Immature natural killer cell (primary cell): ENCODE data around the gene INSM1. TPM values are rescaled to one million over a fixed set of nuclear protein-coding genes. Genes with fewer than 3 reads are reported as not detected.

Experiments
- DNase-seq, 3 donors: peaks; one replicate each; pipeline ENCODE4 v3.0.0; 2022; ENCODE audit warnings: mixed read lengths in 1 of 3
- H3K27ac Mint-ChIP-seq, 6 donors: one replicate each; pipeline ENCODE4 v1.8.0; 2020; ENCODE audit warnings: mixed read lengths in 6 of 6, mild to moderate bottlenecking in 5 of 6, inconsistent platforms in 4 of 6, moderate library complexity in 3 of 6
- H3K27me3 Mint-ChIP-seq, 3 donors: one replicate each; pipeline ENCODE4 v1.8.0; 2020 to 2021; ENCODE audit warnings: low read depth in 3 of 3, mild to moderate bottlenecking in 3 of 3, mixed read lengths in 3 of 3, moderate library complexity in 3 of 3, inconsistent platforms in 1 of 3
- H3K36me3 Mint-ChIP-seq, 3 donors: one replicate each; pipeline ENCODE4 v1.8.0; 2020; ENCODE audit warnings: mixed read lengths in 3 of 3, inconsistent platforms in 2 of 3, mild to moderate bottlenecking in 2 of 3
- H3K4me1 Mint-ChIP-seq, 2 donors: one replicate each; pipeline ENCODE4 v1.8.0; 2020; ENCODE audit warnings: inconsistent platforms in 2 of 2, mild to moderate bottlenecking in 2 of 2, mixed read lengths in 2 of 2, moderate library complexity in 1 of 2
- H3K4me3 Mint-ChIP-seq, 5 donors: one replicate each; pipeline ENCODE4 v1.8.0; 2020; ENCODE audit warnings: mild to moderate bottlenecking in 5 of 5, mixed read lengths in 5 of 5, inconsistent platforms in 3 of 5, moderate library complexity in 3 of 5
- H3K9me3 Mint-ChIP-seq, 6 donors: one replicate each; pipeline ENCODE4 v1.8.0; 2020; ENCODE audit warnings: mild to moderate bottlenecking in 6 of 6, mixed read lengths in 6 of 6, inconsistent platforms in 4 of 6, moderate library complexity in 3 of 6
- polyA plus RNA-seq, 3 donors: library from polyadenylated mRNA; unstranded; fragments of 300-500 nt; fragmentation: Illumina TruSeq; gene quantifications; one replicate each; pipeline ENCODE4 v1.2.3, GENCODE V29; 2021

The INSM1 gene
- polyA plus RNA-seq, 3 donors from 2014 or later, result not detected

GRCh38 chr20:20364593-20365479 is 3.1 kb upstream of the INSM1 start:
- peaks cover 43 to 49% of the 10 kb centered on the region in 2 donors for H3K4me1 Mint-ChIP-seq
- DNase-seq, result no peak
- no peak overlapping the region for H3K27ac Mint-ChIP-seq
- peaks cover 0 to 3% (median 0%) of the 10 kb centered on the region in 6 donors for H3K9me3 Mint-ChIP-seq
- peaks cover 0 to under 1% (median 0%) of the 10 kb centered on the region in 3 donors for H3K36me3 Mint-ChIP-seq
- peaks cover 9 to 37% (median 32%) of the 10 kb centered on the region in 3 donors for H3K27me3 Mint-ChIP-seq
- peak overlapping the region in 4 of 5 donors; percentile 21 to 44 (median 38) for H3K4me3 Mint-ChIP-seq

- Mint-ChIP-seq H3K27ac (no peak overlapping the region), H3K9me3 (peaks cover 0 to 4% (median 0%) of the 10 kb centered on the region in 6 donors), H3K36me3 (peaks cover 0 to 4% (median 0%) of the 10 kb centered on the region in 3 donors), H3K4me3 (peak overlapping the region in 3 of 5 donors; percentile 18 to 38 (median 21)), H3K27me3 (peaks cover 14 to 40% (median 38%) of the 10 kb centered on the region in 3 donors), H3K4me1 (peaks cover 41 to 46% of the 10 kb centered on the region in 2 donors)
- DNase-seq, result no peak
These were observed 2.3 kb upstream of the INSM1 start for GRCh38 chr20:20365480-20366161.

- DNase-seq, result no peak
- H3K36me3 Mint-ChIP-seq, result peaks cover 0 to 4% (median 0%) of the 10 kb centered on the region in 3 donors
- peak overlapping the region in 4 of 5 donors; percentile 36 to 60 (median 50) for H3K4me3 Mint-ChIP-seq
- H3K27me3 Mint-ChIP-seq, result peaks cover 14 to 44% (median 38%) of the 10 kb centered on the region in 3 donors
- H3K4me1 Mint-ChIP-seq, result peaks cover 32 to 37% of the 10 kb centered on the region in 2 donors
- H3K9me3 Mint-ChIP-seq, result peaks cover 0 to 4% (median 0%) of the 10 kb centered on the region in 6 donors
- H3K27ac Mint-ChIP-seq, result no peak overlapping the region
These were observed 1.4 kb upstream of the INSM1 start for GRCh38 chr20:20366551-20366875.

- Mint-ChIP-seq H3K4me3 (peak overlapping the region; percentile 38 to 74 (median 52)), H3K9me3 (peaks cover 0 to 4% (median 0%) of the 10 kb centered on the region in 6 donors), H3K27me3 (peaks cover 14 to 44% (median 39%) of the 10 kb centered on the region in 3 donors), H3K4me1 (peaks cover 27 to 33% of the 10 kb centered on the region in 2 donors), H3K27ac (no peak overlapping the region), H3K36me3 (peaks cover 0 to 4% (median 0%) of the 10 kb centered on the region in 3 donors)
- DNase-seq, result no peak
These were observed 879 bp upstream of the INSM1 start for GRCh38 chr20:20366876-20367574.

- peaks cover 17 to 48% (median 35%) of the 10 kb centered on the region in 3 donors for H3K27me3 Mint-ChIP-seq
These were observed 730 bp downstream of the INSM1 start for GRCh38 chr20:20368418-20369249.

GRCh38 chr20:20369250-20370093 is 1.6 kb downstream of the INSM1 start:
- peaks cover 16 to 43% (median 34%) of the 10 kb centered on the region in 3 donors for H3K27me3 Mint-ChIP-seq
- DNase-seq, result no peak
- H3K27ac Mint-ChIP-seq, result no peak overlapping the region
- H3K4me3 Mint-ChIP-seq, result peak overlapping the region; percentile 52 to 77 (median 73)
- H3K4me1 Mint-ChIP-seq, result peaks cover 7 to 13% of the 10 kb centered on the region in 2 donors
- H3K9me3 Mint-ChIP-seq, result peaks cover 0 to 4% (median 0%) of the 10 kb centered on the region in 6 donors
- peaks cover 0 to 4% (median 0%) of the 10 kb centered on the region in 3 donors for H3K36me3 Mint-ChIP-seq

More at GRCh38 chr20:20368418-20369249, 730 bp downstream of the INSM1 start:
- H3K27ac Mint-ChIP-seq, result no peak overlapping the region
- DNase-seq, result no peak
- peaks cover 0 to 4% (median 0%) of the 10 kb centered on the region in 6 donors for H3K9me3 Mint-ChIP-seq
- peaks cover 0 to 4% (median 0%) of the 10 kb centered on the region in 3 donors for H3K36me3 Mint-ChIP-seq
- no peak overlapping the region for H3K4me3 Mint-ChIP-seq
- peaks cover 12 to 18% of the 10 kb centered on the region in 2 donors for H3K4me1 Mint-ChIP-seq

- peaks cover 7 to 13% of the 10 kb centered on the region in 2 donors for H3K4me1 Mint-ChIP-seq
- no peak for DNase-seq
- peaks cover 0 to 4% (median 0%) of the 10 kb centered on the region in 3 donors for H3K36me3 Mint-ChIP-seq
- H3K4me3 Mint-ChIP-seq, result peak overlapping the region; percentile 52 to 77 (median 73)
- H3K27ac Mint-ChIP-seq, result no peak overlapping the region
- peaks cover 0 to 4% (median 0%) of the 10 kb centered on the region in 6 donors for H3K9me3 Mint-ChIP-seq
- peaks cover 15 to 37% (median 35%) of the 10 kb centered on the region in 3 donors for H3K27me3 Mint-ChIP-seq
These were observed 2.2 kb downstream of the INSM1 start for GRCh38 chr20:20370094-20370575.

- Mint-ChIP-seq H3K27ac (no peak overlapping the region), H3K4me1 (peaks cover 7 to 10% of the 10 kb centered on the region in 2 donors), H3K36me3 (peaks cover 0 to 4% (median 0%) of the 10 kb centered on the region in 3 donors), H3K27me3 (peaks cover 10 to 37% (median 30%) of the 10 kb centered on the region in 3 donors), H3K4me3 (peak overlapping the region in 1 of 5 donors; percentile 4), H3K9me3 (peaks cover 0 to 4% (median 0%) of the 10 kb centered on the region in 6 donors)
- no peak for DNase-seq
These were observed 3.2 kb downstream of the INSM1 start for GRCh38 chr20:20371083-20371482.

GRCh38 chr20:20371681-20372080 is 3.8 kb downstream of the INSM1 start:
- Mint-ChIP-seq H3K36me3 (peaks cover 0 to 4% (median 0%) of the 10 kb centered on the region in 3 donors), H3K27me3 (peaks cover 8 to 32% (median 28%) of the 10 kb centered on the region in 3 donors), H3K4me3 (no peak overlapping the region), H3K4me1 (peaks cover 7 to 10% of the 10 kb centered on the region in 2 donors), H3K27ac (no peak overlapping the region), H3K9me3 (peaks cover 0 to 4% (median 0%) of the 10 kb centered on the region in 6 donors)
- DNase-seq, result no peak

- Mint-ChIP-seq H3K9me3 (peaks cover 0 to 2% (median 0%) of the 10 kb centered on the region in 6 donors), H3K36me3 (peaks cover 0 to 4% (median 0%) of the 10 kb centered on the region in 3 donors), H3K27me3 (peaks cover 8 to 31% (median 23%) of the 10 kb centered on the region in 3 donors), H3K27ac (no peak overlapping the region), H3K4me1 (peaks cover 6 to 7% of the 10 kb centered on the region in 2 donors), H3K4me3 (no peak overlapping the region)
- DNase-seq, result no peak
These were observed 5.2 kb downstream of the INSM1 start for GRCh38 chr20:20373091-20373571.

- no peak overlapping the region for H3K4me3 Mint-ChIP-seq
- peaks cover 3 to 25% (median 12%) of the 10 kb centered on the region in 3 donors for H3K27me3 Mint-ChIP-seq
- no peak for DNase-seq
- no peaks in the 10 kb centered on the region for H3K36me3 Mint-ChIP-seq
- H3K27ac Mint-ChIP-seq, result no peak overlapping the region
- H3K9me3 Mint-ChIP-seq, result no peaks in the 10 kb centered on the region
- H3K4me1 Mint-ChIP-seq, result no peaks in the 10 kb centered on the region
These were observed 8.0 kb downstream of the INSM1 start for GRCh38 chr20:20375862-20376261.
